ENCODE measurements around the gene TXNDC17. TPM values are rescaled to one million over a fixed set of nuclear protein-coding genes. Genes with fewer than 3 reads are reported as not detected.

Gene TXNDC17
- total and polyA plus RNA-seq, 3 donors from 2014 or later = 101 to 119 (median 119) TPM

GRCh38 chr17:6675201-6675825, 34.5 kb downstream of the TXNDC17 start:
- Histone ChIP-seq H3K27ac (no peak overlapping the region), H3K27me3 (no peaks in the 10 kb centered on the region), H3K4me3 (no peak overlapping the region), H3K36me3 (ENCODE audit: low read depth, missing control alignments) (no peaks in the 10 kb centered on the region), H3K4me1 (no peaks in the 10 kb centered on the region), H3K9me3 (no peaks in the 10 kb centered on the region)
- TF ChIP-seq, protein P1, sequence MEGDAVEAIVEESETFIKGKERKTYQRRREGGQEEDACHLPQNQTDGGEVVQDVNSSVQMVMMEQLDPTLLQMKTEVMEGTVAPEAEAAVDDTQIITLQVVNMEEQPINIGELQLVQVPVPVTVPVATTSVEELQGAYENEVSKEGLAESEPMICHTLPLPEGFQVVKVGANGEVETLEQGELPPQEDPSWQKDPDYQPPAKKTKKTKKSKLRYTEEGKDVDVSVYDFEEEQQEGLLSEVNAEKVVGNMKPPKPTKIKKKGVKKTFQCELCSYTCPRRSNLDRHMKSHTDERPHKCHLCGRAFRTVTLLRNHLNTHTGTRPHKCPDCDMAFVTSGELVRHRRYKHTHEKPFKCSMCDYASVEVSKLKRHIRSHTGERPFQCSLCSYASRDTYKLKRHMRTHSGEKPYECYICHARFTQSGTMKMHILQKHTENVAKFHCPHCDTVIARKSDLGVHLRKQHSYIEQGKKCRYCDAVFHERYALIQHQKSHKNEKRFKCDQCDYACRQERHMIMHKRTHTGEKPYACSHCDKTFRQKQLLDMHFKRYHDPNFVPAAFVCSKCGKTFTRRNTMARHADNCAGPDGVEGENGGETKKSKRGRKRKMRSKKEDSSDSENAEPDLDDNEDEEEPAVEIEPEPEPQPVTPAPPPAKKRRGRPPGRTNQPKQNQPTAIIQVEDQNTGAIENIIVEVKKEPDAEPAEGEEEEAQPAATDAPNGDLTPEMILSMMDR (IDR thresholded peaks at IDR 0.05) = no peak
- WGBS, 2 donors = 82 to 86% methylated on average over 9 to 11 of the region's 11 CpGs
- intact Hi-C loops (cut with DNase I; ENCODE audit: low total_unique reads) = no loop called here
- no peak for DNase-seq

- intact Hi-C loops (cut with DNase I; ENCODE audit: low total_unique reads) = no loop called here
- H3K27me3 ChIP-seq = no peaks in the 10 kb centered on the region
- no peak for TF ChIP-seq POLR2A (IDR thresholded peaks at IDR 0.05)
- TF ChIP-seq, protein P1 (IDR thresholded peaks at IDR 0.05) = no peak
- no peaks in the 10 kb centered on the region for H3K4me1 ChIP-seq
- H3K36me3 ChIP-seq (ENCODE audit: low read depth, missing control alignments) = no peaks in the 10 kb centered on the region
- no peak for DNase-seq
- no peak overlapping the region for H3K4me3 ChIP-seq
- 82 to 93% methylated on average over 6 of the region's 6 CpGs for WGBS, 2 donors
- H3K27ac ChIP-seq = no peak overlapping the region
- no peaks in the 10 kb centered on the region for H3K9me3 ChIP-seq
These were observed 35.9 kb downstream of the TXNDC17 start for GRCh38 chr17:6676802-6677157.

DNA sequence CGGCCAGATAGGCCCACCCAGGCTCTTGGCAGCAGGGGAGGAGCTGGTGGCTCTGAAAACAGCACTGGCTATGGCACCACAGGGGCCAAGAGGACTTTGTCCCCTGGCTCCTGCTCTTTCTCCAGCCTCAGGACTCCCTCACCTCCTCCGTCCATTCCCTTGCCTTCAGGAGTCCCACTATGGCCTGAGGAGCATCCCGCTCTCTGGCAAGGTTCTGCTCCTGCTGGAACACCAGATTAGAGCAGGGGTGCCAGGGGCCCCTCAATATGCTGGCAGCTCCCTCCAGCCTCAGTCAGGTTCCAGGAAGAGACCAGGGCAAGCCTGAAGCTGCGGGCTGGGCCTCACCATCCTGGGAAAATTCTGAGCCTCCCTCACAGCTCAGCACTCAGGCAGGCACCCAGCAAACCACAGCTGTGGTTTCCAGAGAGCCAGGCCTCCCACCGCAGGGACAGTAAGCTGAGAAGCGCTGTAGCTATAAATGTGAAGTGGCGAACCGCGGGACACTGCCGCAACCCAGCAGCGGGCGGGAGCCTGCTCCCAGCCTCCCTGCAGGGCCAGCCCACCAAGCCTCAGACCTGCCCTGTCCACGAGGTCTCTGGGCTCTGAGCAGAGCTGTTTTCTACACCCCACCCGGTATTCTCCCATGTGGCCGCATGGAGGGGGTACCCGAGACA, 36.4 kb downstream of the TXNDC17 start:
- intact Hi-C loops (cut with DNase I; ENCODE audit: low total_unique reads) = no loop called here
- WGBS, 2 donors = 70 to 79% methylated on average over 8 to 16 of the region's 16 CpGs

GRCh38 chr17:6677946-6678345, 37.1 kb downstream of the TXNDC17 start:
- H3K36me3 ChIP-seq (ENCODE audit: low read depth, missing control alignments) = no peaks in the 10 kb centered on the region

More for the DNA sequence above, 36.4 kb downstream of the TXNDC17 start:
- Histone ChIP-seq H3K9me3 (no peaks in the 10 kb centered on the region), H3K36me3 (ENCODE audit: low read depth, missing control alignments) (no peaks in the 10 kb centered on the region), H3K4me3 (no peak overlapping the region), H3K4me1 (no peaks in the 10 kb centered on the region), H3K27ac (no peak overlapping the region), H3K27me3 (no peaks in the 10 kb centered on the region)
- TF ChIP-seq, protein P1 (IDR thresholded peaks at IDR 0.05) = no peak
- no peak for TF ChIP-seq POLR2A (IDR thresholded peaks at IDR 0.05)
- no peak for DNase-seq

More at GRCh38 chr17:6677946-6678345, 37.1 kb downstream of the TXNDC17 start:
- H3K4me3 ChIP-seq = no peak overlapping the region
- intact Hi-C loops (cut with DNase I; ENCODE audit: low total_unique reads) = no loop called here
- WGBS, 2 donors = 80 to 83% methylated on average over 2 to 7 of the region's 7 CpGs
- H3K27ac ChIP-seq = no peak overlapping the region
- no peaks in the 10 kb centered on the region for H3K4me1 ChIP-seq
- TF ChIP-seq POLR2A (IDR thresholded peaks at IDR 0.05) = no peak
- TF ChIP-seq, protein P1 (IDR thresholded peaks at IDR 0.05) = no peak
- no peak for DNase-seq
- H3K9me3 ChIP-seq = no peaks in the 10 kb centered on the region
- H3K27me3 ChIP-seq = no peaks in the 10 kb centered on the region

Data from testis (tissue), 3 donors.